Cardiac fibroblast (primary cell): ENCODE results near the gene ATRNL1.

ENCODE experiments used
- DNase-seq, 2 donors: peaks; one replicate each; pipeline versions ENCODE4 v3.0.0 to v3.0.0-alpha.2; 2010; ENCODE audit warnings: low read depth in 2 of 2
- H3K4me3 ChIP-seq, 2 donors: replicated peaks in 1 of 2; 1 replicate in 1 of 2; 2 replicates in 1 of 2; pipeline ENCODE4 v1.5.1; 2011; ENCODE audit warnings: low read depth in 2 of 2, low read length in 2 of 2, mild to moderate bottlenecking in 2 of 2, moderate library complexity in 1 of 2
- CTCF ChIP-seq: IDR thresholded peaks from one replicate; pipeline ENCODE4 v1.5.1; 2011; ENCODE audit warnings: low read depth, mild to moderate bottlenecking, low read length, inconsistent platforms

The ATRNL1 gene

GRCh38 chr10:115846528-115846927, 753.4 kb downstream of the ATRNL1 start:
- no peak for TF ChIP-seq CTCF
- no peak for DNase-seq
- H3K4me3 ChIP-seq: no peak overlapping the region

- H3K4me3 ChIP-seq: no peak overlapping the region
- no peak for DNase-seq
- TF ChIP-seq CTCF: no peak
These were observed 756.0 kb downstream of the ATRNL1 start for GRCh38 chr10:115849197-115849596.

- no peak for TF ChIP-seq CTCF
- no peak overlapping the region for H3K4me3 ChIP-seq
- DNase-seq: no peak
These were observed 757.5 kb downstream of the ATRNL1 start for GRCh38 chr10:115850666-115851065.

GRCh38 chr10:115851695-115852094, 758.5 kb downstream of the ATRNL1 start:
- DNase-seq: no peak
- no peak for TF ChIP-seq CTCF
- H3K4me3 ChIP-seq: no peak overlapping the region

- H3K4me3 ChIP-seq: no peak overlapping the region
- DNase-seq: peak in 1 of 2 donors; percentile 40
- no peak for TF ChIP-seq CTCF
These were observed 761.7 kb downstream of the ATRNL1 start for GRCh38 chr10:115854740-115855435.

GRCh38 chr10:115856580-115856979, 763.4 kb downstream of the ATRNL1 start:
- no peak for DNase-seq

More at GRCh38 chr10:115856580-115856979, 763.4 kb downstream of the ATRNL1 start:
- TF ChIP-seq CTCF: no peak
- no peak overlapping the region for H3K4me3 ChIP-seq
